Subcutaneous abdominal adipose tissue (tissue), 5 donors: ENCODE results near the gene LARGE1.
"Not testable (repeated sequence)": the region's sequence is repeated elsewhere in the genome, so short reads cannot be mapped to it uniquely, and the experiment has no call there.

ENCODE experiments used
- H3K27ac ChIP-seq: one replicate; pipeline ENCODE4 v1.7.0; 2013; ENCODE audit warnings: low read depth, mild to moderate bottlenecking, inconsistent platforms, low read length, moderate library complexity
- H3K27me3 ChIP-seq, 5 donors: one replicate each; pipeline ENCODE4 v1.7.0; 2013; ENCODE audit warnings: low read length in 5 of 5, inconsistent platforms in 1 of 5; ENCODE audit not compliant: control insufficient read depth in 5 of 5, insufficient read depth in 4 of 5
- H3K36me3 ChIP-seq, 5 donors: one replicate each; pipeline ENCODE4 v1.7.0; 2013; ENCODE audit warnings: low read length in 5 of 5; ENCODE audit not compliant: control insufficient read depth in 5 of 5, insufficient read depth in 5 of 5
- H3K4me1 ChIP-seq, 5 donors: one replicate each; pipeline ENCODE4 v1.7.0; 2013; ENCODE audit warnings: low read length in 5 of 5, mild to moderate bottlenecking in 3 of 5, moderate library complexity in 1 of 5; ENCODE audit not compliant: control insufficient read depth in 5 of 5, insufficient read depth in 5 of 5
- H3K4me3 ChIP-seq, 5 donors: one replicate each; pipeline ENCODE4 v1.7.0; 2013; ENCODE audit warnings: low read length in 5 of 5, low read depth in 1 of 5
- H3K9ac ChIP-seq, 5 donors: one replicate each; pipeline ENCODE4 v1.7.0; 2013; ENCODE audit warnings: low read length in 5 of 5, mild to moderate bottlenecking in 4 of 5, moderate library complexity in 3 of 5
- H3K9me3 ChIP-seq, 5 donors: one replicate each; pipeline ENCODE4 v1.7.0; 2013; ENCODE audit warnings: low read length in 5 of 5; ENCODE audit not compliant: control insufficient read depth in 5 of 5
- donor health status: healthy.
- donor health status: healthy.
- donor health status: healthy.
- donor health status: healthy.
- donor health status: healthy.

Gene LARGE1

DNA sequence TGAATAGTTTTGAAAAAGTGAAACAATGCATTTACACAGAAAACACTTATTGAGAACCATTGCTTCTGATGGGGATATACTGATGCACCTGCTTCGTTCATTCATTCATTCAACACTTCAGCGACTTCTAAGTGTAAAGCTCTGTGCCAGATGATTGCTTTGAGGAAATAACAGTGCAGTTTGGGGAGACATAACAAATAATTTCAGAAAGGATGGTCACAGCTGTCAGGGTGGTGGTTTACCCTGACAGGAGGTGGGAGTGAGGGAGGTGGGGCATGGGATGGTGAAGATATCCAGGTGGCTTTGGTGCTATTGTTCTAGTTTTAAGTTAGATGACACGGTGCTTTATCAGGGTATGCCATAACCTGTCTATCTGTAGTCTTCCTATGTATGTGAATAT, 344.1 kb downstream of the LARGE1 start:
- no peak overlapping the region for H3K9ac ChIP-seq
- H3K27ac ChIP-seq, result no peak overlapping the region
- H3K4me1 ChIP-seq, result peaks cover 0 to 5% (median 3%) of the 10 kb centered on the region in 5 donors
- no peak overlapping the region for H3K4me3 ChIP-seq
- H3K9me3 ChIP-seq, result no peaks in the 10 kb centered on the region
- no peaks in the 10 kb centered on the region for H3K27me3 ChIP-seq
- H3K36me3 ChIP-seq, result no peaks in the 10 kb centered on the region

DNA sequence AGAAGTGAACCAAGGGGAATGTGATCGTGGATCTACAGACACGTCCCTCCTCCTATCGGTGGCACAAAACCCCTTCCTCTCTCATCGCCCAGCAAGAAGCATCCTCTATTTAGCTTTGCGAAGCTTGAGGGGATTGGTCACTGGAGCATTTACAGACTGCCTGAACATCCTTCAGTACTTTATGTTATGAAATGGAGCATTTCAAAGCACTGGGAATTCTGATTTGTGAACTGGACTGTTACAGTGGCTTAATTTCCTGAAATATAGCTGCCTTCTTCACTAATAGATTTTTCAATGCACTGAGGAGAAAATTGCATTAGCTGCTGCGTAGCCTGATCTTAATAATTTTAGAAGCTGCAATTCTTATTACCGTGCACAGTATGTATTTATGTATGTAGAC, 344.5 kb downstream of the LARGE1 start:
- Histone ChIP-seq H3K9me3 (no peaks in the 10 kb centered on the region), H3K27me3 (no peaks in the 10 kb centered on the region), H3K27ac (no peak overlapping the region), H3K36me3 (no peaks in the 10 kb centered on the region), H3K9ac (no peak overlapping the region), H3K4me1 (peaks cover 0 to 5% (median 3%) of the 10 kb centered on the region in 5 donors), H3K4me3 (no peak overlapping the region)

DNA sequence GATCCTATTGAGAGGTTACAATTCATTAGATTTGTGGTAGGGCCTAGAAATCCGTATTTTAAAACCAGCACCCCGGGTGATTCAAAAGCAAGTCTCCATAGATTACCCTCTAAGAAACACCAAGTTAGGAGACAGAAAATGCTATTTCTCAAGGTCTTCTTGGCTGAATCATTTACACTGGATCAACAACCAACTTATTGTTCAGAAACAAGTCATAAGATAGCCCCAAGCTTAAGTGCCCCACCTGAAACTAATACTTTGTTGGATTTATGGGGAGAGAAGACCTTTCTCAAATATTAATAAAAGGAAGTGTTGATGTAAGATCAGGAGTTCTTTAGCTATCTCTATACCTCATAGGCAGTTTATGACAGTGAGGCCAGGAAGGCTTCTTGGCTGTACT, 345.2 kb downstream of the LARGE1 start:
- Histone ChIP-seq H3K4me1 (peaks cover 0 to 5% (median 3%) of the 10 kb centered on the region in 5 donors), H3K4me3 (no peak overlapping the region), H3K27me3 (no peaks in the 10 kb centered on the region), H3K9me3 (no peaks in the 10 kb centered on the region), H3K9ac (no peak overlapping the region), H3K36me3 (no peaks in the 10 kb centered on the region), H3K27ac (no peak overlapping the region)

DNA sequence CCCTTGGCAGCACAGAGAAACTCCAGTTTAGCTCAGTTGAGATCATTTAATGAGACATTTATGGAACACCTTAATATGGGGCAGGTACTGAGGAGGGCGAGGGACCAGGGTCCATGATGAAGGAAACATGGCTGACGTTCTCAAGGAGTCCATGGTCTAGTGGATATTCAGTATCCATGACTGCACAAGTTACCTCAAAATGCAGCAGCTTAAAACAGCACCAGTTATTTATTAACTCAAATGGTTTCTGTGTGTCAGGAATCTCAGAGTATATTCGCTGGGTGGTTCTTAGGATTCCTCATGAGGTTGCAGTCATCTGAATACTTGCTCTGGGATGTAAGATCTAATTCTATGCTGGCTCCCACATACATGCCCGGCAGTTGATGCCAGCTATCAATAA, 346.8 kb downstream of the LARGE1 start:
- peaks cover 0 to 12% (median 0%) of the 10 kb centered on the region in 5 donors for H3K4me1 ChIP-seq
- H3K27ac ChIP-seq, result no peak overlapping the region
- no peak overlapping the region for H3K4me3 ChIP-seq

DNA sequence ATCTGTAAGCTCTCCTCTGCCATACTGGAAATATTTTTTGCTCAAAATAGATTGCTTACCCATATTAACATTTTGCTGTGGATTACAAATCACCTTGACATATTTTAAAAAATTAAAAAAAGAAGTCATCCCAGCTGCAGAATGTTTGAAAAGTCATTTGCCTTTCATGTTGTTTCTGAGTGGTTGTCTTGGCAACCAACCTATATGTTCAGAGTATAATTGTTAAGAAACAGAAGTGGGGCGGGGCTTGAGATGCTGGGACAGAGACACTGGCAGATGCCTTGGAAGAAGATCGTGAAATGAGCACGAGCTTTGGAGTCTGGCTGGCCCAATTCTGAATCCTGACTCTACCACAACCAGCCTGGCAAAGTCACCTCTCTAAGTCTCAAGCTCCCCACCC, 348.2 kb downstream of the LARGE1 start:
- H3K4me3 ChIP-seq, result no peak overlapping the region
- H3K36me3 ChIP-seq, result no peaks in the 10 kb centered on the region
- peaks cover 0 to 24% (median 0%) of the 10 kb centered on the region in 5 donors for H3K4me1 ChIP-seq
- peaks cover 0 to 3% (median 0%) of the 10 kb centered on the region in 5 donors for H3K27me3 ChIP-seq
- H3K27ac ChIP-seq, result no peak overlapping the region
- H3K9me3 ChIP-seq, result no peaks in the 10 kb centered on the region
- H3K9ac ChIP-seq, result no peak overlapping the region

More for the DNA sequence above, 346.8 kb downstream of the LARGE1 start:
- Histone ChIP-seq H3K9me3 (no peaks in the 10 kb centered on the region), H3K27me3 (no peaks in the 10 kb centered on the region), H3K9ac (no peak overlapping the region), H3K36me3 (no peaks in the 10 kb centered on the region)

DNA sequence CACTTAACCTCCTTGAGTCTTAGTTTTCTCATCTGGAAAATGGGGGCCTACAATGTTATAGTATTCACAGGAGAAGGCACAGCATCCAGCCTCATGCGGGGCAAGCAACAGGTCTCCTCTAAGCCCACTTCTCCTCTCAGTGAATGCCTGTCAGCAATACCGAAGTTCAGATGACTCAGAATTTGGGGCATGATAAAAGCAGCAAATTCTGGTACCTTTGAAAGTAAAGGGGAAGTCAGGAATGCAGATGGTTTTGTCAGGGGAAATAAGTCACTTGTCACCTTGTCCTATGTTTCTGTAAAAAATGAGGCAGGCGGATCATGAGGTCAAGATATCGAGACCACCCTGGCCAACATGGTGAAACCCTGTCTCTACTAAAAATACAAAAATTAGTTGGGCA, 350.2 kb downstream of the LARGE1 start:
- Histone ChIP-seq H3K27me3 (peaks cover 0 to 3% (median 0%) of the 10 kb centered on the region in 5 donors), H3K4me1 (peaks cover 0 to 24% (median 0%) of the 10 kb centered on the region in 5 donors), H3K36me3 (no peaks in the 10 kb centered on the region), H3K27ac (no peak overlapping the region), H3K9ac (no peak overlapping the region), H3K4me3 (no peak overlapping the region), H3K9me3 (no peaks in the 10 kb centered on the region)

DNA sequence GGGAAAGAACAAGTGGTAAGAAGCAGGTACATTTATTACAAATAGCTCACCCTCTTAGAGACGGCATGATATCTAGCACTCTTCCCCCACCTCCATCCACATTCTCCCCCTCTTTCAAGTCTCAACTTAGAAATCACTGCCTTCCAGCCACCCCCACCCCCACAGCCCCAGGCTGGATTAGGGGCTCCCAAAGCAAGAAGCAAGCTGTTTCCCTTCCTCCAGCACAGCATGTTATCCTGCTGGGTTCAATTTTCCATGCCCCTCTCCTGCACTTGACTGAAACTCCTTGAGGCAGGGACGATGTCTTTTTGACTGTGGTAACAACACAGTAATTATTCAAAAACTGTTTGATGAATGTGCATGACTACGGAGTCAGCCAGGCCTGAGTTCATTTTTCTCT, 350.7 kb downstream of the LARGE1 start:
- no peaks in the 10 kb centered on the region for H3K9me3 ChIP-seq
- peaks cover 0 to 24% (median 0%) of the 10 kb centered on the region in 5 donors for H3K4me1 ChIP-seq
- H3K36me3 ChIP-seq, result no peaks in the 10 kb centered on the region
- peaks cover 0 to 3% (median 0%) of the 10 kb centered on the region in 5 donors for H3K27me3 ChIP-seq
- no peak overlapping the region for H3K27ac ChIP-seq
- no peak overlapping the region for H3K9ac ChIP-seq
- no peak overlapping the region for H3K4me3 ChIP-seq

DNA sequence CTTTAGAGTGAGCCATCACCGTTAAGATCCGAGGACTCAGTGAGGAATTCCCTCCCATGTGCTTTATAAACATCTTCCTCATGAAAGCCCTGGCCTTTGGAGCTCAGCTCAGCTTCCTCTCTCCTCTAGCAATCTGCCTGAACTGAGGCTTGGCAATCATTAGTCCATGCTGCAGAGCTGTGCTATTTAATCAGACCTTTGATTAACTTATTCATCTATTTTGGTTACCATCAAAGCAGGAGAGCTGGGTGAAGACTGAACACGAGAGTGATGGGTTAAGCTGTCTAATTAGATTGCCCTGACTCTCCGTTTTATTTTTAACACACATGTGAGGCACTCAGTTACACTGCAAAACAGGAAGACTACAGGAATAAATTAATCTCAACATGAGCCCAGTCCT, 351.3 kb downstream of the LARGE1 start:
- H3K27ac ChIP-seq, result no peak overlapping the region
- peaks cover 0 to 29% (median 0%) of the 10 kb centered on the region in 5 donors for H3K4me1 ChIP-seq
- H3K36me3 ChIP-seq, result no peaks in the 10 kb centered on the region
- H3K4me3 ChIP-seq, result no peak overlapping the region
- no peaks in the 10 kb centered on the region for H3K9me3 ChIP-seq
- no peak overlapping the region for H3K9ac ChIP-seq
- H3K27me3 ChIP-seq, result peaks cover 0 to 3% (median 0%) of the 10 kb centered on the region in 5 donors

DNA sequence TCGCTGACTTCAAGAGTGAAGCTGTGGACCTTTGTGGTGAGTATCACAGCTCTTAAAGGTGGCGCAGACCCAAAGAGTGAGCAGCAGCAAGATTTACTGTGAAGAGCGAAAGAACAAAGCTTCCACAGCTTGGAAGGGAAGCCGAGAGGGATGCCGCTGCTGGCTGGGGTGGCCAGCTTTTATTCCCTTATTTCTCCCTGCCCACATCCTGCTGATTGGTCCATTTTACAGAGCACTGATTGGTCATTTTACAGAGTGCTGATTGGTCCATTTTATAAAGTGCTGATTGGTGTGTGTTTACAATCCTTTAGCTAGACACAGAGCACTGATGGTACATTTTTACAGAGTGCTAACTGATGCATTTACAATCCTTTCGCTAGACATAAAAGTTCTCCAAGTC, 353.8 kb downstream of the LARGE1 start:
- not testable (repeated sequence) for H3K9me3 ChIP-seq, H3K27me3 ChIP-seq, H3K4me3 ChIP-seq, H3K36me3 ChIP-seq, H3K27ac ChIP-seq, H3K9ac ChIP-seq
- peaks cover 0 to 35% (median 0%) of the 10 kb centered on the region in 5 donors for H3K4me1 ChIP-seq

DNA sequence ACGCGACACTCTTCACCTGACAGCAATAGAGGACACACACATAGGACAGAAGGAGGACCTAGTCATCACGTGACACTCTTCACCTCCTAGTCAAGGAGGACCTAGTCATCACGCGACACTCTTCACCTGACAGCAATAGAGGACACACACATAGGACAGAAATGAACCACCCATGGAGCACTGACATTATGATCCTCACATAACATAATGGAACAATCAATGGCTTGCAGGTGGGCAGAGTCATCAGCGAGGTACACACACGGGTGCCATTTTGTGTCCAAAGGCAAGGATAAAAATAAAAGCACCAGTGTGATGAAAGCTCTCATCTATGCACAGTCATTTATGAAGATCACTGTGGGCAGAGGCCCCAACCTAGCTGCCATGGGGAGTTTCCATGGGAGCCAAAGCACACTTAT, 354.7 kb downstream of the LARGE1 start:
- H3K27me3 ChIP-seq, result peaks cover 0 to 3% (median 0%) of the 10 kb centered on the region in 5 donors
- H3K4me3 ChIP-seq, result no peak overlapping the region
- H3K9me3 ChIP-seq, result no peaks in the 10 kb centered on the region
- no peak overlapping the region for H3K9ac ChIP-seq
- peaks cover 0 to 35% (median 0%) of the 10 kb centered on the region in 5 donors for H3K4me1 ChIP-seq
- no peak overlapping the region for H3K27ac ChIP-seq
- H3K36me3 ChIP-seq, result peaks cover 0 to 4% (median 0%) of the 10 kb centered on the region in 5 donors

DNA sequence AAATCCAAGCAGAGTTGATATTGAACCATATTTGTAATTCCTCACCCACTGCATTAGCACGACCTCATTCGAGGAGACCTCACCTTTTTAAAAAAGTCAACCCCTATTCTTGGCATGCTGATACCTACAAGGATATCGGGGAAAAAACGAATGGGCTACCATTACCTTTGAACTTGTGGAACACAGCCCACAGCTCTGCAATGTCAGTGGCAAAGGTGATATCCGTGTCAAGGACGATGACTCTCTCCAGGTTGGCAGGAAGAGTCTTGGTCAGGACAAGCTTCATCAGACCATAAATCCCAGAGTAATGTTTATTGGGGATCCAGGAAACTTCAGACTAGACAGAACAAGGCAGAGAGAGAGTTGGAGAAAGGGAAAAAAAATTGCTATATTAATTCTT, 355.6 kb downstream of the LARGE1 start:
- Histone ChIP-seq H3K4me1 (peaks cover 0 to 34% (median 0%) of the 10 kb centered on the region in 5 donors), H3K27me3 (peaks cover 0 to 3% (median 0%) of the 10 kb centered on the region in 5 donors), H3K9me3 (no peaks in the 10 kb centered on the region), H3K36me3 (peaks cover 0 to 4% (median 0%) of the 10 kb centered on the region in 5 donors), H3K27ac (peak overlapping the region; percentile 19), H3K9ac (no peak overlapping the region), H3K4me3 (no peak overlapping the region)
